ENCODE results near the gene ASPA.

The ASPA gene

DNA sequence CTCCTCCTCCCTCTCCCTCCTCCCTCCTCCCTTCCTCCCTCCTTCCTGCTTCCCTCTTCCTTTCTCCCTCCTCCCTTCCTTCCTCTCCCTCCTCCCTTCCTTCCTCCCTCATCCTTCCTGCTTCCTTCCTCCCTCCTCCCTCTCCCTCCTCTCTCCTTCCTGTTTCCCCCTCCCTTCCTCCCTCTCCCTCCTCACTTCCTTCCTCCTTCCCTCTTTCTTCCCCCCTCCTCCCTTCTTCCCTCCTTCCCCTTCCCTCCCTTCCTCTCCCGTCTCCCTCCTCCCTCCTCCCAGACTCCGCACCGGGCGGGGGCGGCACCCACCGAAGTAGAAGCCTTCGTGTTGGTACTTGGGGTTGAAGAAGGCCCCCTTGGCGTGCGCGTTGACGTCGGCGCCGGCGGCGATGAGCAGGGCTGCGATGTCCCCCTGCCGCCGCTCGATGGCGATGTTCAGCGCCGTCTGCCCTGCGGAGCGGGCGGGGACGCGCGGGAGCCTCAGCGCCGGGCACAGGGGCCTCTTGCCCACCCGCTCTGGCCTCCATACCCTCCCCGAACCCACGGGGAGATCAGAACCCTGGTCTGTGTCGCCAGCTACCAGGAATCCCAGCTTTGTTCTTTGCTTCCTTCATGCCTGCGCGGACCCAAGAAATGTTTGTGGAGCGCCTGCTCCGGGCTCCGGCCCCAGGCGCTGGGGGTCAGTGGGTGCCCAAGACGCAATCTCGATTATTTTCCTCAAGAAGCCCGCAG is 59.6 kb downstream of the ASPA start:
- no peak for DNase-seq (ENCODE audit: low spot score)

DNA sequence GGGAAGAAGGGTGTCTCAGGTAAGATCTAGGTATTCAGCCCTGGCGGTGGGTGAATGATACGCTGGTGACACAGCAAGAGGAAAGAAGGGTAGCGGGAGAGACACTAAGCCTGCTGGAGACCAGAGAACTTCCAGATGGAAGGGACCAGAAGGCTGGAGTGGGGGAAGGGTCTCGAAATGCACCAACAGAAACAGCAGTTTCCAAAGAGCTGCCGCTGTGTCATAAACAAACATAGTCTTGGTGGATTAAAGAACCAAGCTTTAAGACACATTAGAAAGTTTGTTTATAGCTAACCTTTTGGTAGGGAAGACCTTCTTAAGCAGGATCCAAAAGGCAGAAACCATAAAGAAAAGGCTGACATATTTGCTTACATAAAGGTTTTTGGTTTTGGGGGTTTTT is 60.9 kb downstream of the ASPA start:
- DNase-seq (ENCODE audit: low spot score) = no peak

DNA sequence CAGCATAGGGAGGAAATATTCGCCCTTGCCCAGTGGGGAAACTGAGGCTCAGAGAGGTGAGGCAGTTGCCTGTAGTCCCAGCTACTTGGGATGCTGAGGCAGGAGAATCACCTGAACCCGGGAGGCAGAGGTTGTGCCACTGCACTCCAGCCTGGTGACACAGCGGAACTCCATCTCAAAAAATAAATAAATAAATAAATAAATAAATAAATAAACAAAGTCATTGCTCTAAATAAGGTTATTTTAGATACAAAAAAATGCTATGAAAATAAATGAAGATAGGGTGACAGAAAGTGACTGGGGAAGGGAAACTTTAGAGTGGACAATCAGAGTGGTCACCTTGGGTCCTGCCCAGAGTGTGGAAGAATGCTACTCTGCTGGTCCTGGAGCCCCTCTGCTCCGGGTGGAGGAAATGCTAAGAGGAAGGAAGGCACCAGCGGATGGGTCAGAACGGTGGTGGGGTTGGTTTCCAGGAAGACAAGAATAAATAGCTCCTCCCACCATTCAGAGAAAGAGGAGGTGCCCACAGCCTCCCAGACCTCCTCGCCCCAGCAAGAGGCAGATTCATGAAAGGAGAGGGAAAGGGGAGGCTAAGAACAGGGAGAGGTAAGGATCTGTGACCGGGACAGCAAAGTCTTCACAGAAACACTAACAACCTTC is 64.2 kb downstream of the ASPA start:
- DNase-seq (ENCODE audit: low spot score) = no peak

DNA sequence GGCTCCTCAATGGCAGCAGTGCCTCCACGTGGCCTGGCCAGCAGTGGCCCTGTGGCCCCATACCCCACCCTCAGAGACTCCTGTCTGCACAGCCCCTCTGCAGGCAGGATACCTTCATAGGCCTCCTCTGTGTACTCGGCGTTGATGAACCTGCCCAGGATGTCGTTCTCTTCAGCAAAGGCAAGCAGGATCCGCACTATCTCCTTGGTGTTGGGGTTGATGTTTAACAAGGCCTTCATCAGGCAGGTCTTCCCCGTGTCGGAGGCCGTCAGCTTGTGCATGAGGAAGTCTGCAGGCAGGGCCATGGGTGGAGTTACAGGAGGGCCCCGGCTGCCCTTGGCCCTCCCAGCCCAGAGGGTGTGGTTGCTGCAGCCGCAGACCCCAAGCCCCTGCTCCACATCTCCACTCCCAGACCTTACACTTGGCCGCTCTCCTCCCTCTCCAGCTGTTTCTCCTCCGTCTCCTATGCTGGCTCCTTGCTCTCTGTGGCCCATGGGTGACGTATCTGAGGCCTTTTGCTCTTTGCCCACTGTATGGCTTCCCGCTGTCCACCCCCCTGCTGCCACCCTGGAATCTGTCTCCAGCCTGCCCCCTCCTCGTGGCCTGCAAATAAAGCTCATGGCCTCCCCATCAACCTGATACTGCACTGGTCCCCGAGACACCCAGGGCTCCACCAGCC is 66.8 kb downstream of the ASPA start:
- no peak for DNase-seq (ENCODE audit: low spot score)

DNA sequence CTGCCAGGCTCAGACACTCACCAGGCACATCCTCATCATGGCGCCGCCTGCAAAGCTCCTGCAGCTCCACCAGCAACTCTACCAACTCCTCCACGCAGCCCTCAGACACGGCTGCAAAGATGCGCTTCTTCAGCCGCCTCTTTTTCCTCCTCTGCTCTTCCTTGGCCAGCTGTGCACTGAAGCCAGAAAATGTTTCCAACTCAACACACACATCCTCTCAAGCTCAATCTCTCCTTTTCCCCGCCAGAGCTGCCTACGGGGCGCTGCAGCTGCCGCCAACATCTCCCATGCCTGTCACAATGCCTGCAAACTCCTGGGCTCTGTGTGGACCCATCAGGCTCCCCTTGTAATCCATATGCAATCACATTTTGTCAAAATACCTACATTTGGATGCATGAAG is 67.7 kb downstream of the ASPA start:
- no peak for DNase-seq (ENCODE audit: low spot score)

DNA sequence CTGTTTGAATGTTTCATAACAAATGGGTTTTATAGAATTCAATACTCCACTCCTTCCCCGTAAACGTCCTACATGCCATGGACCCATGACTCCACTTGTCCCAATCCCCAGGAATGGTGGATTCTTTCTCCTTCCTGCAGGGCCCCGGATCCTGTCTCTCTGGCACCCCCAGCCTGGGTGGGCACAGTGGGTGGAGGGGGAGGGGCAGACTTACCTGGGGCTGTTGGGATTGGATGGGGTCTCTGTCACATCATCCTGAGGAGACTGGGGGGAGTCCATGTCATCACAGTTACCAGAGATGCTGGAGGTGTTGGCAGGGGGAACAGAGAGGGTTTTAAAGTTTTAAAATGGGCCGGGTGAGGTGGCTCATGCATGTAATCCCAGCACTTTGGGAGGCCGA is 68.6 kb downstream of the ASPA start:
- DNase-seq (ENCODE audit: low spot score) = no peak

DNA sequence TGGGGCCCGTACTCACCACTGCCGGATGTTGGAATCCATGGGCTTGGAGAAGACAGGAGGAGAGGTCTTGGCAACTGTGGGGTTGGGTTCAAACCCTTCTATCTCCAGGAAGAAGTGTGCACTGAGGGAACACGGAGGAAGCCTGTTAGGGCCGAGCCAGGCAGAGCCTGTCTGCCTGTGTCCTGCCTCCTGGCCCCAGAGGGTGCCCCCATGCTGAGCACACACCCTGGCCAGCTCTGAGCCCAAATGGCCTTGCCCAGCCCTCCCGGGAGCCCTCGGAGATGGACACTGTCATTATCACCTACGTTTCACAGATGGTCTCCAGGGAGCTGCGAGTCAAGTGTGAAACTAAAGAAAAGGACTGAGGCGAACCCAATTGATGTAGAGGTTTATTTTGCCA is 69.4 kb downstream of the ASPA start:
- DNase-seq (ENCODE audit: low spot score) = no peak

DNA sequence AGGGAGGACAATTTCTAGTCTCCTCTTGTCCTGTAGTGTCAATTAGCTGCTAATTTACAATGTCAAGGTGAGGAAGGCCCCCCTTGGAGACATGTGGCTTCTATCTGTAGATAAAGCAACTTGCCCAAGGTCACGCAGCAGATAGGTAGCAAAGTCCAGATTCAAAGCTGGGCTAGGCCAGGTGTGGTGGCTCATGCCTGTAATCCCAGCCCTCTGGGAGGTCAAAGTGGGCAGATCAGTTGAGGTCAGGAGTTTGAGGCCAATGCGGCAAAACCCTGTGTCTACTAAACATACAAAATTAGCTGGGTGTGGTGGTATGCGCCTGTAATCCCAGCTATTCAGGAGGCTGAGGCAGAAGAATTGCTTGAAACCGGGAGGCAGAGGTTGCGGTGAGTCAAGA is 70.7 kb downstream of the ASPA start:
- DNase-seq (ENCODE audit: low spot score) = no peak

DNA sequence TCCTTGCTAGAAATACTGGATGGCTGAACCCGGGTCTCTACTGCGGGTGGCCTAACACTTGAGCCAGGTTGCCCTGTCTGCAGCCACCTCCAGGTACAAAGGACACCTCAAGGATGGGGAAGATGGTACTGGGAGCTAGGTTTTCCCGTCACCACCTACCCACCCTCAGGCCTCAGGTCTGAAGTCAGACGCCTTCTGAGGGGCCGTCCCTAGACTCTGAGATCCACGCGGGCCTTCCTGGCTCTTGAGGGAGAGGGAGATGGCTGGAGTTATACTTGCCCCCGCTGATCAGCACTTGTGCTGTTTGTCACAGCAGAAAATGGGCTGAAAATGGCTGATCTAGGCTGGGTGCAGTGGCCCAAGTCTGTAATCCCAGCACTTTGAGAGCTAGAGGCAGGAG is 71.2 kb downstream of the ASPA start:
- no peak for DNase-seq (ENCODE audit: low spot score)

DNA sequence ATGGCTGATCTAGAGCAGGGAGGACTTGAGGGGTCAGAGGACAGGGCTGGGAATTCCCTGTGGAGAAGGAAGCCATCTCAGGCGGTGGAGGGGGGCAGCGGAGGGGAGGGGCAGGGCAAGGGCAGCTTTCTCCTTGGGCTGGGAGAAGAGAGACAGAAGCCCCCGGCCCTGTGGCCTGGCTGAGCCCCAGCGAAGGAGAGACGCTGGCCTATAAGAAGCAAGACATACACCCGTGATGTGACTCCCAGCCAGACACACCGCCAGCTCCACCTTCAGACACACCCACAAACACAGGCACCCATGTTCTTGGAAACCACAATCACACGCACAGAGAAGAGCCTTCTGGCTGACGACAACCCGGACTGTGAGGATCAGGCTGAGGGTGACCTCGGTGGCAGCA is 71.8 kb downstream of the ASPA start:
- DNase-seq (ENCODE audit: low spot score) = no peak

DNA sequence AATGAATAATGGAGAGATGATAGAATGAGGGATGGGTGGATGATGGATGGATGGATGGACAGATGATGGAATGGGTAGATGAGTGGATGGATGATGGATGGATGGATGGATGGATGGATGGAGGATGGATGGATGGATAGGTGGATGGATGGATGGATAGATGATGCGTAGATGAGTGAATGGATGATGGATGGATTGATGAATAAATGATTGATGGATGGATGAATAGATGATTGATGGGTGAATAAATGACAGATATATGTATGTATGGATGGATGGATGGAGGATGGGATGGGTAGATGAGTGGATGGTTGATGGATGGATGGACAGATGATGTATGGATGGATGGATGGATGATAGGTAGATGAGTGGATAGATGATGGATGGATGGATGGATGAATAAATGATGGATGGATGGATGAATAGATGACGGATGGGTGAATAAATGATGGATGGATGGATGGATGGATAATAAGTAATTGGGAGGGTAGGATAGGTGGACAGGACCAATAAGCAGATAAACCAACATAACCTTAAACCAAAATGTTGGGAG is 73.9 kb downstream of the ASPA start:
- no peak for DNase-seq (ENCODE audit: low spot score)

DNA sequence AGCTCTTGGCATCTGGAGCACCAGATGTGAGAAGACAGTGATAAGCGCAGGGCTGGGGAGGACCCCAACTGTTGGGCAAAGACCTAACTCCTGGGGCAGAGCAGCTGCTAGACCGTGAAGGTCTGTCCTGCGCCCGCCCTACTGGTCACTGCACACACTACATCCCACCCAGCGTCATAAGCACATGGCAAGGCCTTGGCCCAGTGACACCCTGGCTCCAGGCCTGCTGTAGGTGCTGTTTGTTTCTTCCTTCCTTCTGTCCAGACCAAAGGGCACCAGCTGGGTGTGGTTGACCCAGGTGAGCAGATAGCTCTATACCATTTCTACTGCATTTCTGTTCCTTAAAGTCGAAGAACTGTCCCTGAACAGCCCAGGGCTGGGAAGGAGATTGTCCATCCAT is 75.4 kb downstream of the ASPA start:
- DNase-seq (ENCODE audit: low spot score) = no peak

DNA sequence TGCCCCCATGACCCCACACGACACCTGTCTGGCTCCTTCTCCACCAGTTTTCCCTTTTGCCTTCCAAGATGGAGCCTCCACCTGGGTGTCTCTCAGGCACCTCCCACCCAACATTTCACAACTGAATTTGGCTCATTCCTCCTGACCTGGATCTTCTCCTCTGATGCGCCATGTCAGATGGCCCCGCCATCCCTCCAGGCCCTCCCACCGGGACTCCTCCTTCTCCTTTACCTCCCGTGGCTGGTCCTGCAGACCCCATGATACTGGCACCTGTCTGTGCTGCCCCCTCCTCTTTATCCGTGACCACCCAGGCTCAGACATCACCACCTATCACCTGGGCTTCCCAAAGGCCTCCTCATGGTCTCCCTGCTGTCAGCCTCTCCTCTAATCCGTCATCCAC is 77.1 kb downstream of the ASPA start:
- no peak for DNase-seq (ENCODE audit: low spot score)
